ENCODE results near the gene BMP7.

- TF ChIP-seq CTCF (IDR thresholded peaks at IDR 0.05; ENCODE audit: extremely low read depth in 1 of 2, insufficient read depth in 1 of 2, low read depth in 1 of 2, low read length in 2 of 2), result no peak
- TF ChIP-seq FOS (IDR thresholded peaks at IDR 0.05; ENCODE audit: borderline replicate concordance, insufficient read depth, low read length), result no peak
- no peak for TF ChIP-seq MAX (IDR thresholded peaks at IDR 0.05; ENCODE audit: insufficient read depth, insufficient read length)
- no peak for TF ChIP-seq POLR2A (IDR thresholded peaks at IDR 0.05; ENCODE audit: low read depth, low read length)
- TF ChIP-seq EZH2 (IDR thresholded peaks at IDR 0.05; ENCODE audit: borderline replicate concordance, low read depth, low read length, severe bottlenecking), result no peak
- TF ChIP-seq JUN (IDR thresholded peaks at IDR 0.05; ENCODE audit: borderline replicate concordance, insufficient read depth, insufficient read length, low read depth), result no peak
- TF ChIP-seq POLR2AphosphoS5 (IDR thresholded peaks at IDR 0.05; ENCODE audit: insufficient read depth, low read depth, low read length), result no peak
- TF ChIP-seq MYC (IDR thresholded peaks at IDR 0.05; ENCODE audit: low read depth, low read length), result no peak
- no peak for TF ChIP-seq GATA2 (IDR thresholded peaks at IDR 0.05; ENCODE audit: insufficient read depth, insufficient read length, low read depth, low read length)
Observed at GRCh38 chr20:57156011-57156729, 110.3 kb downstream of the BMP7 start.

All from endothelial cell of umbilical vein (primary cell).